Right cardiac atrium (tissue), 5 donors: Measurements from ENCODE around the gene TXNL4B. TPM values are rescaled to one million over a fixed set of nuclear protein-coding genes. Genes with fewer than 3 reads are reported as not detected.

ENCODE experiments used
- ATAC-seq, 2 donors: fragments of 200-7000 bp; cut with Tn5 transposase; one replicate each; pipeline versions ENCODE4 v1.8.0 to v1.9.1; 2020; ENCODE audit warnings: moderate library complexity in 2 of 2, mild to moderate bottlenecking in 1 of 2
- DNase-seq, 3 donors: peaks; one replicate each; pipeline ENCODE4 v3.0.0-alpha.2; 2020
- H3K27ac ChIP-seq: one replicate; pipeline ENCODE4 v1.5.1; 2013; ENCODE audit warnings: mild to moderate bottlenecking, low read length, control low read depth, moderate library complexity
- H3K27me3 ChIP-seq: one replicate; pipeline ENCODE4 v1.6.1; 2013; ENCODE audit not compliant: control insufficient read depth, insufficient read depth
- H3K4me1 ChIP-seq: one replicate; pipeline ENCODE4 v1.6.1; 2013; ENCODE audit warnings: low read length; ENCODE audit not compliant: control insufficient read depth, insufficient read depth
- H3K4me3 ChIP-seq: one replicate; pipeline ENCODE4 v1.5.1; 2013; ENCODE audit warnings: low read length, control low read depth
- H3K9me3 ChIP-seq: one replicate; pipeline ENCODE4 v1.6.1; 2013; ENCODE audit warnings: low read length; ENCODE audit not compliant: control insufficient read depth
- WGBS: extraction: QIAGEN DNeasy Blood & Tissue Kit; methylation state at CpG from one replicate; pipeline ENCODE4 v1.1.7; 2013; 5-methylcytosine and 5-hydroxymethylcytosine counted together
- intact Hi-C, 4 donors: fragments of 100-400 bp; cut with DNase I; formaldehyde crosslinking; loops; one replicate each; pipeline versions ENCODE4 v1.11.0 to v1.14.0; 2022 to 2023
- long read RNA-seq, 4 donors: library from polyadenylated mRNA; unstranded; transcript quantifications; one replicate each; pipeline ENCODE4 v2.0.0, GENCODE V29; 2020 to 2021
- polyA plus RNA-seq: library from polyadenylated mRNA; stranded (reverse); fragments of 200-250 nt; gene quantifications from one replicate; pipeline ENCODE4 v1.2.3, GENCODE V29; 2013
- total RNA-seq, 4 donors: library from RNA; stranded (reverse); fragmentation: NEBNext Ultra II Directional; extraction: Animal tissue kit (Norgen Biotek cat#: 25700); gene quantifications; one replicate each; pipeline ENCODE4 v1.2.1, GENCODE V29; 2021
- donor health status: healthy with polysubstance abuse.
- donor health status: DM: no; HTN: yes; CAD: no.
- donor health status: DM: no; HTN: no; CAD: no.
- donor health status: DM: no; HTN: yes; CAD: no; lungs with severe emphysema.
- donor health status: DM: yes; HTN: yes; CAD: no.

The TXNL4B gene
- total RNA-seq (1 to 10 TPM; 4.5 to 7.9 (median 5.4) TPM), polyA plus RNA-seq (5.0 TPM)
- long read RNA-seq, donor 1, transcript TXNL4B-201 (4 exons, 2,556 nt), result major isoform, 5 of 10 reads
- long read RNA-seq, donor 1, partial matches to known transcripts, result 3 of 10 reads
- long read RNA-seq, donor 1, other reads (novel, unspliced or antisense), result 2 of 10 reads
- long read RNA-seq, donor 2, partial matches to known transcripts, result 0 of 3 reads
- long read RNA-seq, donor 2, other reads (novel, unspliced or antisense), result 1 of 3 reads
- long read RNA-seq, donor 3, transcript TXNL4B-201 (4 exons, 2,556 nt), result major isoform, 12 of 15 reads
- long read RNA-seq, donor 3, partial matches to known transcripts, result 0 of 15 reads
- long read RNA-seq, donor 3, other reads (novel, unspliced or antisense), result 2 of 15 reads
- long read RNA-seq, donor 4, partial matches to known transcripts, result 0 of 6 reads
- long read RNA-seq, donor 4, other reads (novel, unspliced or antisense), result 3 of 6 reads

DNA sequence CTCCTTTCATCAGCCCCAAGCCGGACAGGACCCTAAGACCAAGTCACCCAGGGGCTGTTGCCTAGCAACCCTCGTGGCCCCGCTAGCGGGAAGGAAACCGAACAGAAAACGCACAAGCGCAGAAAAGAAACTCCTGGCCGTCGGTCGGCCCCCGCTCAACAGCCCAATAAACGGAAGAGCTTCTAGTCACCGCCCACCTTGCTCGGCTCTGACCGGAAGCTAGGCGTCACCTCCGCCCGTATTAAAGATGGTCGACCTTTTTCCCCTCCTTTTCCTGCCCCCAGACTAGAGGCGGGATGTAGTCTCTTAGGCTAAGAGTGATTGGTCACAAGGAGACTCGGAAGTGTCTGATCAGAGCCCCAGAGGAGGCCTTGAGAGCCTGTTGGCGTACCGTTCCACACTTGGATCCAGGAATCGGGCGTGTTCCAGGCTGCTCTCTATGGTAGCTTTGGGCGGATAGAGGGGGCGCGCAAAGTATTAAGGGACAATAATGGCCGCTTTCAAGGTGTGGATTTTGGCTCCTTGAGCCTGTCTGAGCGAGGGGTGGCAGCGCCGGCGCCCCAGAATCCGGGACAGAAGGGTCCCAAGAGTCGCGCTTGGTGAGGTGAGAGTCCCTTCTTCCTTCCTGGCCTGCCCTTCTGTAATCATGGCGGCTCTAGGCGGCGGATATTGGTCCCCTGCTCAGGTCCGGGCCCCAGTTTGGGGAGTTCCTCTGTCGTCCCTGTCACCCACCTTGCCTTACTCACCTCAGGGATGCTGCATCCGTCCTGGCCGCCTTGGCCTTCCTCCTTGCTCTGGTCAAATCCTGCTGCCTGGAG, at the start of gene TXNL4B, which contains the start of gene DHX38:
TSS of gene TXNL4B (minus strand) at position 173 of the 818 bp plus-strand sequence. CDS start 2,871 bp downstream, outside the sequence.
TSS of gene DHX38 (plus strand) at position 400 of the 818 bp plus-strand sequence. CDS start 2,311 bp downstream, outside the sequence.
- H3K9me3 ChIP-seq, result no peaks in the 10 kb centered on the region
- WGBS, result under 1% methylated on average over 43 of the region's 43 CpGs
- peak; percentile 94 to 97 (median 95) for DNase-seq
- no peaks in the 10 kb centered on the region for H3K27me3 ChIP-seq
- intact Hi-C loops, result loop anchor here in 1 of 4 donors (10.0 kb wide), 1 partner anchor 79 kb away; no protein-coding TSS in a partner anchor
- peak; percentile 100 for ATAC-seq
- peaks cover 3% of the 10 kb centered on the region for H3K4me1 ChIP-seq
- H3K27ac ChIP-seq, result peak within 1 kb of the TSS; percentile 95
- H3K4me3 ChIP-seq, result peak within 1 kb of the TSS; percentile 72

DNA sequence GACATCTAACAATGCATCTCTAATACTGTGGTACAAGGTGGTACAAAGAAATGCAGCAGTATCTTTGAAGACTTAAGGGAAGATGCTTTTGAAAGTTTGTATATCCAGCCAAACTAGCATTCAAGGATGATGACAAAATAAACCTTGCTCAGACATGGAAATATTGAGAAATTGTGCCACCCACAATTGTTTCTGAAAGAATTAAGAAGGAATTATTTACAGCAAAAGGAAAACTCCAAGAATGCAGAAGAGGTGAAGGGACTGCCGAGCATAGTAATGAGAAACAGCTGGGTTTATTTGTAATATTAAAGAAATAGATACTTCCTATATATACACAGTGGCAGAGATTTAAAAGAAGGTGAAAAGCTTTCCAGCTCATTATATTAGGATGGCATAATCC, 49.1 kb upstream of the TXNL4B start:
- no peak for ATAC-seq
- H3K27me3 ChIP-seq, result no peaks in the 10 kb centered on the region
- no peaks in the 10 kb centered on the region for H3K4me1 ChIP-seq
- no peak for DNase-seq
- no peak overlapping the region for H3K27ac ChIP-seq
- WGBS, result 57% methylated on average over 1 of the region's 1 CpG
- no peak overlapping the region for H3K4me3 ChIP-seq
- intact Hi-C loops, result no loop called here
- H3K9me3 ChIP-seq, result no peaks in the 10 kb centered on the region

DNA sequence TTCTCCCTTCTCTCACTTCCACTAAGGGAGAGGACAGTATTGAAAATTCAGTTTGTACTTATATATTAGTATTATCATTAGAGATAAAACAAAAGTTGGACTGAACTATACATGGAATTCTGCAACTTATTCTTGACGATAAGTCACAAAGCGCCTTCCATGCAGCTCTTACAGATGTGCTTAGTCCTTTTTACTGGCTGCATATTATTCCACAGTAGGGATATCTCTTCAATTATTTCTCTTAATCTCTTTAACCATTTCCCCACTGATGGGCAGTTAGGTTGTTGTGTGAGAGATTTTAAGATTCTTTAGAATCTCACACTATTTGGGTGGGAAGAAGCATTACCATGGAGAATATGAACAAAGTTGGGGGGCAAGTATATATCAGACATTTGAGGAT, 46.5 kb upstream of the TXNL4B start:
- 96% methylated on average over 2 of the region's 2 CpGs for WGBS
- ATAC-seq, result no peak
- Histone ChIP-seq H3K4me1 (no peaks in the 10 kb centered on the region), H3K4me3 (no peak overlapping the region), H3K27ac (no peak overlapping the region), H3K9me3 (no peaks in the 10 kb centered on the region), H3K27me3 (no peaks in the 10 kb centered on the region)
- intact Hi-C loops, result no loop called here
- no peak for DNase-seq

DNA sequence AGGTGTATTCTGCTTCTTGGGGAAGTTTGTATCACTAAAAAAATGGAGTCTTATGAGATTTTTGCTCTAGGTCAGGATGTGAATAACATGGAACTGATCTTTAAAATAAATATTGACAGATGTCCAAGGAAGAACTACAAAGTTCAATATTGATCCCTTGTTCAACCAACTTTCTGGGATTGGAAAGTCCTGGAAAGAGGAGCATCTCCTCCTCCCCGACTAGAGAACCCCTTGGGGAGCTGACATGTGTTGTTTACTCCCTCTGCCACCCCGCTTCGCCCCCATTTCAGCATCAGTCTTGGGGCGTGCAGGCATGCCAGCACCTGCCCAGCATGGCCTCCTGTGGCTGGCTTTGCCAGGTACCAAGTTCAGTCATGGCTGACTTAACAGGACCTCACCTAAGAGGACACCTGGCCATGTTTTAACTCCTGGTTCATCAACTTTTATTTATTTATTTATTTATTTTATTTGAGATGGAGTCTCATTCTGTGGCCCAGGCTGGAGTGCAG, 44.7 kb upstream of the TXNL4B start:
- Histone ChIP-seq H3K9me3 (no peaks in the 10 kb centered on the region), H3K4me1 (no peaks in the 10 kb centered on the region), H3K27me3 (no peaks in the 10 kb centered on the region), H3K4me3 (no peak overlapping the region), H3K27ac (no peak overlapping the region)
- ATAC-seq (no peak), DNase-seq (no peak)
- intact Hi-C loops, result no loop called here
- WGBS, result 82% methylated on average over 4 of the region's 4 CpGs

DNA sequence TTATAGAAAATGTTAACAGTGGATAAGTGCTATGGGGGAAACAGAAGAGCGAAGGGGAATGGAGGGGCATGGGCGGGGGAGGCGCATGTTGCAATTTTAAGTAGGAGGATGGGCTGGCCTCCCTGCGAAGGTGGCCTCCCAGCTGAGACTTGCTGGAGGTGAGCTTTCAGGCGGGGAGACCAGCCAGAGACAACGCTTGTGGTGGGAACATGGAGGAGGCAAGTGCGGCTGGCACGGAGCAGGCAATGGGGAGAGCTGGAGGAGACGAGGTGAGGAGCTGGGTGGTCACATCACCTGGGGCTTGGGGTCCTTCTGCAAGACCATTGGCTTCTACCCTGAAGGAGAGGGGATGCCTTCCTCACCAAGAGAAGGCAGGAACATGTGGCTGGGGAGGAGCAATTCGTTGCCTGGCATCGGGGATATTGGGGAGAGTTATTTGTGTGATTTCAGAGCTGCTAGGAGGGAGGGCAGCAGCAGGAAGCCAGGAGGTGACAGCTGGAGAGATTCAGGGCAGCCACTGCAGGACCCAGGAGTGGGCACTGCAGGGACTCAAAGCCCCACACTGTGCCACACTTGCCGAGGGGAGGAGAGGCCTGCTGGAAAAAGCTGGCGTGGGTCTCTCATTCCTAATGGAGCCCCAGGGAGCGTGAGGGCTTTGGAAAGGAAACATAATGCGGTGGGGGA, 44.1 kb upstream of the TXNL4B start:
- Histone ChIP-seq H3K4me3 (no peak overlapping the region), H3K27ac (no peak overlapping the region), H3K27me3 (no peaks in the 10 kb centered on the region), H3K9me3 (no peaks in the 10 kb centered on the region), H3K4me1 (no peaks in the 10 kb centered on the region)
- WGBS, result 75% methylated on average over 15 of the region's 15 CpGs
- DNase-seq (no peak), ATAC-seq (no peak)
- intact Hi-C loops, result no loop called here

DNA sequence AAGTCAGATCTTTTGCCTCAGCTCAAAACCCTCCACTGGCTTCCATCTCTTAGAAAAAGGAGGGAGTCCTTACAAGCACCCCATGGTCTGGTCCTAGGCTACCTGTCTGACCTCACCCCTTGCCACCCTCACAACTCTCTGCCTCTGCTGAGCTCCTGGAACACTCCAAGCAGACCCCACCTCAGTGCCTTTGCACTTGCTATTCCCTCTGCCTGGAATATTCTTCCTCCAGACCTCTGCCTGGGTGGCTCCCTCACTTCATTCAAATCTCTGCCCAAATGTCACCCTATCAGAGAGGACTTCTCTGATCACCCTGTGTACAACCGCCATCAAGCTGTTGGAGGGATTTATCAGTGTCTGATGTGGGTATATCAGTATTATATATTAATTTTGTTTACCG, 41.1 kb upstream of the TXNL4B start:
- intact Hi-C loops, result no loop called here
- Histone ChIP-seq H3K27ac (no peak overlapping the region), H3K27me3 (no peaks in the 10 kb centered on the region), H3K4me1 (no peaks in the 10 kb centered on the region), H3K9me3 (no peaks in the 10 kb centered on the region), H3K4me3 (no peak overlapping the region)
- DNase-seq (no peak), ATAC-seq (no peak)
- WGBS, result 88% methylated on average over 2 of the region's 2 CpGs

DNA sequence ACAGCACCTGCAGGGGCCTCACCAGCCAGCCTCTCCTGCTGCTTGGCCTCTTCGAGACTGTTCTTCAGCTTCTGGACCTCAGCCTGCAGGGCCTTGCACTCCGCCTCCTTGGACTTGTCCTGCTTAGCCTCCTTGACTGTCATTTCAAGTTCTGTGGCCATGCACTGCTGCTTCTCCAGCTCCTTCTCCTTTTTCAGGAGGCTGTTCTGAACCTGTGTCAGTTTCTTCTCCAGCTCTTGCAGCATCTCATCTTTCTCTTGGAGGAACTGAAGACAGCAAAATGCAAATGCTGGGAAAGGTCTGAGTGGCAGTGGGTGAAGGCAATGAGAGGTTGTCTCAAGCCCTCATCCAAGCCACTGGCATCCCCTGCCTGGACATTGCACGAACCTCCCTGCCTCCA, 39.3 kb upstream of the TXNL4B start:
- intact Hi-C loops, result no loop called here
- H3K27ac ChIP-seq, result no peak overlapping the region
- DNase-seq (no peak), ATAC-seq (no peak)
- no peaks in the 10 kb centered on the region for H3K27me3 ChIP-seq
- 81% methylated on average over 3 of the region's 3 CpGs for WGBS
- H3K4me1 ChIP-seq, result no peaks in the 10 kb centered on the region
- H3K9me3 ChIP-seq, result no peaks in the 10 kb centered on the region
- H3K4me3 ChIP-seq, result no peak overlapping the region

DNA sequence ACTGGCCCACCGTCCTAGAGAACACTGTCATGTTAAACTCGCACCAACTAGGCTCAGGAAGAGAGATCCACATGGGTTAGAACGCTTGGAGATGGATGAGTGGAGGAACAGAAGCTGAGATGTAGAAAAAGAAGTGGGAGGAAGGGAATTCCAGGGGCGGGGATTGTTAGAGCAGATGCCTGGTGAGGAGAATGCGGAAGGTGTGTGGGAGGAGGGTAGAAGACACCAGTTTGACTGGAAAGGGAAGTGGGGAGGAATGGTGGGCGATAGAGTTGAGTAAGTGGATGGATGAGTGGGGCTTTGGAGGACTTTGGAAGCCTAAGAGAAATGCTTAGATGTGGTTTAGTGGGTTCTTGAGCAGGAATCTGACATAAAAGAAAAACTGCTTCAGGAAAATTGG, 37.6 kb upstream of the TXNL4B start:
- intact Hi-C loops, result no loop called here

DNA sequence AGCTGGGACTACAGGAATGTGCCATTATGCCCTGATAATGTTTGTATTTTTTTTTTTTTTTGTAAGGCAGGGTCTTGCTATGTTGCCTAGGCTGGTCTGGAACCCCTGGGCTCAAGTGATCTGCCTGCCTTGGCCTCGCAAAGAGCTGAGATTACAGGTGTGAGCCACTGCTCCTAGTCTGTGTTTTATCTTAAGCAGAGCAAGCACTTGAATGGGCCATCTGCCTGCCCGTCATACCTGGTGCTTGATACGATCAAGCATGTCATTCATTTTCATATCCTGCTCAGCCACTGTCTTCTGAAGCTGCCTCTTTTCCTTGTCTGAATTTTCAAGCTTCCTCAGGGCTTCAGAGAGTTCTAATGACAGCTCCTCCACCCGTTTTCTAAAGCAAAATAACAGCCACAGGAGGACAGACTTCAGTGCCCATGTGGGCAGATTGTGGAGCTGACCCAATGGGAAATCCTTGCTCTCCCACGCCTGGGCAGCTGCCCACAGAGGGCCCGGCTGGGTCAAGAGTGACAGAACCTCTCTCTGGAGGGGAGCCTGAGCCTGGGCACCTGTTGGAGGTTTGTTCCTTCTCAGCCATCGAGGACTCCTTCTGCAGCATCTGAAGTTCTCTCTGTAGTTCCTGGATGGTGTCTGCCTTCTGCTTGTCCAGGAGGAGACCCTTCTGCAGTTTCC, 36.7 kb upstream of the TXNL4B start:
- intact Hi-C loops, result loop anchor here in 1 of 4 donors (10.0 kb wide), 1 partner anchor 1755 kb away; no protein-coding TSS in a partner anchor
- H3K27ac ChIP-seq, result no peak overlapping the region
- WGBS, result 69% methylated on average over 7 of the region's 7 CpGs
- H3K9me3 ChIP-seq, result no peaks in the 10 kb centered on the region
- DNase-seq (no peak), ATAC-seq (no peak)
- H3K27me3 ChIP-seq, result no peaks in the 10 kb centered on the region
- H3K4me1 ChIP-seq, result no peaks in the 10 kb centered on the region
- H3K4me3 ChIP-seq, result no peak overlapping the region

More for the DNA sequence above, 37.6 kb upstream of the TXNL4B start:
- WGBS, result 66% methylated on average over 6 of the region's 6 CpGs
- Histone ChIP-seq H3K9me3 (no peaks in the 10 kb centered on the region), H3K4me1 (no peaks in the 10 kb centered on the region), H3K27ac (no peak overlapping the region), H3K4me3 (no peak overlapping the region), H3K27me3 (no peaks in the 10 kb centered on the region)
- DNase-seq (no peak), ATAC-seq (no peak)

DNA sequence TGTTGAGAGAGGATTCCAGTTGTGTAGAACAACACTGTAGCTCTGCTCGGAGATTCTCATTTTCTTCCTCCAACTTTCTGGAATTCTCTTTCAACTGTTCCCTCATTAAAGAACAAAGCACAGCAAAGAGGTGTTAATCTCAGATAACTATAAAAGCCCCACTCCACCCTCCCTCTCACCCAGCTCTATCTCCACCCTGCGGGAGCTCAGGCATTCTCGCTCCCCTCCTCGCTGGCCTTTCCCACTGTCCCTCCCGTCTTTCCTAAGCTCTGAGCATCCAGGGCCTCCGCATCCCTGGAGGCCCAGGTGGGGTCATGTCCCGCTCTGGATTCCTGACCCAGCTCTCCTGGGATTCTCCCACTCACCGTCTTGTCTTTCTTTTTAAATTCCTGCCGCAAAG, 35.3 kb upstream of the TXNL4B start:
- intact Hi-C loops, result loop anchor here in 1 of 4 donors (10.0 kb wide), 1 partner anchor 1756 kb away; no protein-coding TSS in a partner anchor
- no peak overlapping the region for H3K27ac ChIP-seq
- 71% methylated on average over 9 of the region's 9 CpGs for WGBS
- H3K9me3 ChIP-seq, result no peaks in the 10 kb centered on the region
- H3K4me3 ChIP-seq, result no peak overlapping the region
- no peaks in the 10 kb centered on the region for H3K4me1 ChIP-seq
- H3K27me3 ChIP-seq, result no peaks in the 10 kb centered on the region
- no peak for ATAC-seq
- DNase-seq, result no peak
